ENCODE data around the gene ZFAND2B. TPM values are rescaled to one million over a fixed set of nuclear protein-coding genes. Genes with fewer than 3 reads are reported as not detected.

Gene ZFAND2B
- total RNA-seq, 1 experiment from 2014 or later = 16.4 TPM

DNA sequence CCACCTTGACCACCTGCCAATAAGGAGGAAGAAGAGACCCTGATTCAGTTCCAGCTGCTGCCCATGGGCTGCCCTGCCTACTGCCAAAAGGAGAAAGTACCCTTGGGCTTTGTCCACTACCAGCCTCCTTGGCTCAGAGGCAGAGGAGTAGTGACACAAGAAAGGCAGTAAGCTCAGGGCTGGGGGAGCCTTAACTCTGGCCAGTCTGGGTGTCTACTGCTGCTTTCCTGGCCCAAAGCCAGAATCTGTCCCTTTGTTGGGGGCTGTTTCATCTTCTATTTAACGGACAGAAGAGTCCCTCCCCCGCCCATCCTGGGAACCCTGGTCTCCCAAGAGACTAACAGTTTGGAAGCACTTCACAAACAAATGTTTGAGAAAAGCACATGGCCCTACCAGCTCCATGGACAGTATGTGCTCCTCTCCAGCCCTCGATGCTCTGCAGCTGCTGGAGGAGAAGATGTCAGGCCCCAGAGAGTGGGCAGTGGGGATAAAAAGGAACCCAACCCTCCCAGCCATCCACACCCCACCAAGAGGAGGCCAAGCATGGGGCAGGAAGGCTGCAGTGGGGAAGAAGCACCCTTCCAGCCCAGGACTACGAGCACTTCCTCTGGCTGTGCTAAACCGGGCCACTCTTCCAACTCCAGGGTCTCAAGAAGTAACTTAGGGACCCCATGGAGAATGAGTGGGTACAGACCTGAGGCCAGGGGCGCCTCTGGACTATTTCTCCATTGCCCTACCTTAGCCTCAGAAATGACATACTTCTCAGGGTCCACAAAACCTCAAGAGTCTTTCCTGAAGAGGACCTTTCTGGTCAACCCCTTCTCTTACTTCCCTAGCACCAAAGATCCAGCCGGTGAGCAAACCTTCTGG is 21.7 kb downstream of the ZFAND2B start:
- Histone ChIP-seq H3K27me3 (ENCODE audit: insufficient read depth, low read length) (no peaks in the 10 kb centered on the region), H3K79me2 (ENCODE audit: insufficient read depth, low read length) (0 out of 2 replicates have a peak, but pooled peaks cover 2% of the 10 kb centered on the region), H2BK120ac (ENCODE audit: low read depth, low read length, poor library complexity, severe bottlenecking) (no peak overlapping the region), H2BK20ac (ENCODE audit: low read depth, low read length, poor library complexity, severe bottlenecking) (no peak overlapping the region), H3K23ac (ENCODE audit: insufficient read length, low read depth, low read length) (no peak overlapping the region), H3K56ac (ENCODE audit: insufficient read length, low read depth, low read length) (no peak overlapping the region), H3K9me3 (ENCODE audit: control insufficient read depth, low read depth, low read length) (no peaks in the 10 kb centered on the region), H2AFZ (ENCODE audit: low read length) (no peak overlapping the region), H4K20me1 (ENCODE audit: control insufficient read depth, insufficient read depth, insufficient read length) (no peaks in the 10 kb centered on the region), H4K8ac (replicated peaks; ENCODE audit: insufficient read length, low read depth, low read length) (no peak overlapping the region), H3K4me1 (ENCODE audit: insufficient read depth, low read length) (no peaks in the 10 kb centered on the region), H2BK12ac (ENCODE audit: insufficient read length, low read depth, low read length) (no peak overlapping the region), H2BK5ac (ENCODE audit: insufficient read length, low read length) (no peak overlapping the region), H3K4ac (ENCODE audit: low read depth, low read length) (no peak overlapping the region), H3K14ac (ENCODE audit: insufficient read depth, low read length) (no peak overlapping the region; the same call in 1 of the 2 replicates), H4K91ac (ENCODE audit: insufficient read length, low read depth, low read length) (no peak overlapping the region), H3K9ac (ENCODE audit: extremely low read depth, insufficient read length, low read length) (peak overlapping the region; percentile 74), H3K18ac (ENCODE audit: insufficient read length, low read depth, low read length) (no peak overlapping the region), H3T11ph (ENCODE audit: low read length) (no peak overlapping the region), H2BK15ac (ENCODE audit: low read depth, low read length) (no peak overlapping the region), H3K4me2 (ENCODE audit: insufficient read depth, insufficient read length, low read length) (peak overlapping the region; percentile 65), H3K23me2 (ENCODE audit: insufficient read length, low read depth, low read length, poor library complexity, severe bottlenecking) (no peaks in the 10 kb centered on the region), H2AK5ac (ENCODE audit: insufficient read length, low read length) (no peak overlapping the region), H3K79me1 (ENCODE audit: insufficient read depth, low read depth, low read length, poor library complexity, severe bottlenecking) (no peaks in the 10 kb centered on the region), H4K5ac (ENCODE audit: insufficient read length, low read depth, low read length) (no peak overlapping the region), H3K27ac (ENCODE audit: insufficient read length, low read depth, low read length) (no peak overlapping the region)
- H3K27me3 Mint-ChIP-seq (ENCODE audit: low read depth) = no peaks in the 10 kb centered on the region
- WGBS (ENCODE audit: extremely low coverage, insufficient read length, low lambda C conversion rate) = no CpG with 5 or more reads among the region's 7 CpGs
- no peak for TF ChIP-seq CTCF (conservative IDR thresholded peaks at IDR 0.05)
- H3K4me3 Mint-ChIP-seq = peak overlapping the region; percentile 81 to 99
- no peak for DNase-seq
- peaks cover 11% of the 10 kb centered on the region in 2 experiments for H3K4me1 Mint-ChIP-seq
- H3K27ac Mint-ChIP-seq = peak overlapping the region in 1 of 3 experiments; percentile 40; a peak in 1 of 7 replicates
- H3K9me3 Mint-ChIP-seq = no peaks in the 10 kb centered on the region; a peak in 1 of 5 replicates
- H3K36me3 Mint-ChIP-seq (ENCODE audit: insufficient read depth in 1 of 3, low read depth in 3 of 3) = peaks cover 23 to 54% (median 48%) of the 10 kb centered on the region in 3 experiments
